Fibroblast of peridontal ligament (primary cell): ENCODE results near the gene ARHGEF9.
"Not testable (repeated sequence)": the region's sequence is repeated elsewhere in the genome, so short reads cannot be mapped to it uniquely, and the experiment has no call there.

Source experiments
- DNase-seq: peaks from one replicate; pipeline ENCODE4 v3.0.0-alpha.2; 2010; ENCODE audit errors: extremely low read depth

The ARHGEF9 gene

DNA sequence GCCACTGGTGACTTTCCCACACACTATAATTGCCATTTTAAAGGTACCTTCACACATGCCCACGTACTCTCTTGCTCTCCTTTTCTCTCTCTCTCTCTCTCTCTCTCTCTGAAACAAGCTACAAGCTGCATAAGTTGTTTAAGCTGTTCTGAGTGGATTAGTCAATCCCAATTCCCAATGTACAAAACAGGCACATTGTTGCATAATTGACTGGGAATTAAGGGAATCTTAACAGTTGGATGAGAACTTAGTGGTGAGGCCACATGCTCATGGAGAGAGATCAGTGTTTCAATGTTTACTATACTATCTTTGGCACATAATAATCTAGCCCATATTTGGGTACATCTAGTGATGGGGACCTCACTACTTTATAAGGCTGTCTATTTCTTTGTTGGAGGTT is 123.3 kb downstream of the ARHGEF9 start:
- peak; percentile 89 for DNase-seq

DNA sequence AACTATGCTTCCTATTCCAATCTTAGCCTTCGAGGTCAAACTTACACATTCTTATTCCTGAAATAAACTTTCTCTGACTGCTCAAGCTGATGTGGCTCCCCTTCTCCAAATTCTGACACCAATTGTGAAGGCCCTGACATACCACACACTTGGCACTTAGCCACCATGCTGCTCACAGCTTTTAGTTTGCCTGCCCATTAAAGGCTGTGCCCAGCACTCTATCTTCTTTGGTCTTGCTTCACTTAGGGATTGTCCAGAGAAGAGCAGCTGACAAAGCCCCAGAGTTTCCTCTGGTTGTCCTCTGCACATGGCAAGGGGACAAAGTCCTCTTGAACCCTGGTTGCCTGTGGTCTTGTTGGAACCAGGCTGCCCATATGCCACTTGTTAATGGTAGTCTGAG is 126.1 kb downstream of the ARHGEF9 start:
- DNase-seq: peak; percentile 49

DNA sequence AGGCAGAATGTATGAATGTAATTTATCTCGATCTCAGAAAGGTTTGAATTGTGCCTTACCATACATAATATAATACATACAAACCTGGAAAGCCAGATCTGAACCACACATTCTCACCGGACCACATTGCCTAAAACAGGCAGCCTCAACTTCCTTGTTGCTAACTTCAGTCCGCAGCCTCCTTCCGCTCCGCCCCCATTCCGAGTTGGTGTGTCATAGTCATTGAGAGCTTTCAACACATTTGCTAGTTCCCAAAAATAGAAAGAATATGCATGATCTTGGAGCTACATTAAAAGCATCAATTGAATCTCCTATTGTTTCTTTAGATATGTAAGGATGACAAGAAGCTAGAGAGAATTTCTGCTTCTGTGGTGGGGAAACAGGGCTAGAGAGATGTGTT is 127.2 kb downstream of the ARHGEF9 start:
- DNase-seq: peak; percentile 84

DNA sequence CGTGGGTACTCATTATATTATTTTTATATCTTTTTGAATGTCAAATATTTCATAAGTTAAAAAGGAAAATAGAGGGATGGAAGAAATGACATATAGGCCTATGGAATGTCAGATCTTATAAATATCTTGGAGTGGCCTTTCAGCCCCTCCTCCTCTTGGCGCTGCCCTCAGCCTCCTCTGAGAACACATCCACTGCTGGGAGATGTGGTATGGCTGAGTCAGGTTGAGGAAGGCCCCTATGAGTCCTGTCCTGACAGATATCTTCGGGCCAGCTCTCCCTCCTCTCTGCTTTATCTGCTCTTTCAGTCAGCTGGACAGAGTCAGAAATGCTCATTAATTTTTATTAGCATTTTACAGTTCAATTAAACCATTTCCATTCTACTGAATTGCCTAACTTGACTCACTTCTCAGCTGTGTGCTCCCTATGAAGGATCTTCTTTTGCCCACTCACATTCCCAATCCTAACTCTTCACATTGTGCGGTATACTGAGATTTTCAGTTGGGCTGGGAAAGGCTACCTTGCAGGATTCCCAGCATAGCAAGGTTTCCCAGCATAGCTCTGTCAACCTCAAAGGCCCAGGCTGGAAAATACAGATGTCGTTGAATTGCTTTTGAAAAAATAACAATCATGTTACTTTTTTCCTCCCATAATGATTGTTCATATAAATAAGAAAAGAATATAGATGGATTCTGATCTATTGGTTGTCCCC is 128.0 kb downstream of the ARHGEF9 start:
- DNase-seq: peak; percentile 70

DNA sequence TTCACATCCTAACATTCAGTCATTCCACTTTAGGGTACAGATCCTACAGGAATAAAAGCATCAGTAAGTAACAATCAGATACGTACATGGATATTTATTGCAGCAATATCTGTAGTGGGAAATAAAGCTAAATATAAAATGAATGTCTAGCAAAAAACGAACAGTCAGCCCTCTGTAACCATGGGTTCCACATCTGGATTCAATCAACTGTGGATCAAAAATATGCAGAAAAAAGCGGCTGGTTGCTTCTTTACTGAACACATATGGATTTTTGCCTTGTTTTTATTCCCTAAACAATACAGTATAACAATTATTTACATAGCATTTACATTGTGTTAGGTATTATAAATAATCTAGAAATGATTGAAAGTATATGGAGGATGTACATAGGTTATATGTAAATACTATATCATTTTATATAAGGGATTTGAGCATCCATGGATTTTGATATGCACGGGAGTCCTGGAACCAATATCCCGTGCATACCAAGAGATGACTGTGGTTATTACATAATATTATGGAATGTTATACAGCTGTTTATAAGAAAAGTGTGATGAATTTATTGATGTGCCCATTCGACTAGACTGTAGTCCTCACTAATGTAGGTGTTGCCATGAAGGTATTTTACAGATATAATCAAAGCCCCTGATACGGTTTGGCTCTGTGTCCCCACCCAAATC is 132.8 kb downstream of the ARHGEF9 start:
- DNase-seq: peak; percentile 84

DNA sequence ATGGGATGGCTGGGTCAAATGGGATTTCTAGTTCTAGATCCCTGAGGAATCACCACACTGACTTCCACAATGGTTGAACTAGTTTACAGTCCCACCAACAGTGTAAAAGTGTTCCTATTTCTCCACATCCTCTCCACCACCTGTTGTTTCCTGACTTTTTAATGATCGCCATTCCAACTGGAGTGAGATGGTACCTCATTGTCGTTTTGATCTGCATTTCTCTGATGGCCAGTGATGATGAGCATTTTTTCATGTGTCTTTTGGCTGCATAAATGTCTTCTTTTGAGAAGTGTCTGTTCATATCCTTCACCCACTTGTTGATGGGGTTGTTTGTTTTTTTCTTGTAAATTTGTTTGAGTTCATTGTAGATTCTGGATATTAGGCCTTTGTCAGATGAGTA is 139.3 kb downstream of the ARHGEF9 start:
- DNase-seq: not testable (repeated sequence)

DNA sequence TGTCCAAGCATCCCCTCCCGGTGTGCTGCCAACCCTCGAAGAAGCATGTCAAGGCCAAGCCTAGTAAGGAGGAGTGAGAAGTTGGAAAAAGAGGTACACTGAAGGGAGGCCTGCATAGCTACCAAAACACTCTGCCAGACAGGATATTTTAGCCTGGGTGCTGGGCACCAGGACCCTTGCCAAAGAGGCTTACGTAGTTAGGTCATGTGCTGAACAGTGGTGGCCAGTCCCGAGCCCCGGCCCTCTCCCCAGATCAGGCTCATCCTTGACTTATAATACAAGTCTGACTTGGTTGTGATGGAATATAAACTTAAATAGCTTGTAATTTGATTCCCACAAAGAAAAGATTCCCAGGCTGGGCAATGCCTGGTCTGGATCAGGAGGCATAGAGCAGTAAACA is 149.3 kb downstream of the ARHGEF9 start:
- no peak for DNase-seq

DNA sequence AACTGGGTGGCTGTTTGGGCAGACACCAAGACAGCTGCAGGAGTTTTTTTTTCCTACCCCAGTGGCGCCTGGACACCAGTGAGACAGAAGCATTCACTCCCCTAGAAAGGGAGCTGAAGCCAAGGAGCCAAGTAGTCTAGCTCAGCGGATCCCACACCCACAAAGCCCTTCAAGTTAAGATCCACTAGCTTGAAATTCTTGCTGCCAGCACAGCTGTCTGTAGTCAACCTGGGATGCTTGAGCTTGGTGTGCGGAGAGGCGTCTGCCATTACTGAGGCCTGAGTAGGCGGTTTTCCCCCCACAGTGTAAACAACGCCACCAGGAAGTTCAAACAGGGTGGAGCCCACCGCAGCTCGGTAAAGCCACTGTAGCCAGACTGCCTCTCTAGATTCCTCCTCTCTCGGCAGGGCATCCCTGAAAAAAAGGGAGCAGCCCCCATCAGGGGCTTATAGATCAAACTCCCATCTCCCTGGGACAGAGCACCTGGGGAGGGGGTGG is 171.4 kb downstream of the ARHGEF9 start:
- no peak for DNase-seq

DNA sequence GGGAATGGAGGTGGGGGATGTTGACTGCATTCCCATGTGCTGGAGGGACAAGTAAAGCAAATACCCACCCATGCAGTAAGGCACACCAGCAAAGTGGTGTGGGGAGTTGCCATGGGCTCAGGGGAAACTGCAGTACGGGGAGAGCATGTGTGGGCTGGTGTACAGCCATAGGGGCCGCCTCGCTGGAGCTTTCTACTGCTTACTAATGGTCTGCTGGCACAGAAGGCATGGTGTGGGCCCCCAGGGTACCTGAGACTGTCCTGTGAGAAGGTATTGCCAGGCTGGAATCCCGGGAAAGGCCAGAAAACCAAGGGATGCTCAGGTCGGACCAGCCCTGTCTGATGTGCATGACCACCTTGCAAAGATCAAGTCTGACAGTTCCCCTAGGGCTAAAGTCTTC is 199.1 kb downstream of the ARHGEF9 start:
- DNase-seq: no peak
